Subcutaneous adipose tissue (tissue), 4 donors: ENCODE results near the gene CD5L. TPM values are rescaled to one million over a fixed set of nuclear protein-coding genes. Genes with fewer than 3 reads are reported as not detected.

Experiments
- CTCF ChIP-seq: fragments of 450-650 bp; IDR thresholded peaks from one replicate; pipeline ENCODE4 v1.5.1; 2016; ENCODE audit warnings: low read depth, mild to moderate bottlenecking, control low read depth, antibody characterized with exemption, moderate library complexity
- total RNA-seq, 4 donors: library from RNA; depleted of rRNA; stranded (reverse); fragments of >200 nt; gene quantifications; one replicate each; pipeline ENCODE4 v1.1.0, GENCODE V29; 2016

The CD5L gene
- total RNA-seq, 4 donors from 2014 or later, result not detected

- TF ChIP-seq CTCF, result no peak
Measured at GRCh38 chr1:157833145-157833544, 8.5 kb downstream of the CD5L start.

GRCh38 chr1:157831968-157832626 lies 9.5 kb downstream of the CD5L start:
- no peak for TF ChIP-seq CTCF

GRCh38 chr1:157830887-157831286 lies 10.7 kb downstream of the CD5L start:
- no peak for TF ChIP-seq CTCF

GRCh38 chr1:157829711-157830110 lies 11.9 kb downstream of the CD5L start:
- TF ChIP-seq CTCF, result no peak

GRCh38 chr1:157829210-157829609 lies 12.4 kb downstream of the CD5L start:
- no peak for TF ChIP-seq CTCF

- TF ChIP-seq CTCF, result no peak
Measured at GRCh38 chr1:157820299-157820698, 21.3 kb downstream of the CD5L start.

GRCh38 chr1:157819896-157820295 lies 21.7 kb downstream of the CD5L start, which contains the start of gene FCRL1:
Gene FCRL1 (minus strand): TSS chr1:157820120. CDS start chr1:157820037, 83 bp downstream.
- TF ChIP-seq CTCF, result no peak
